Mesothelial cell of epicardium (in vitro differentiated cells): ENCODE data around the gene RBM6. TPM values are rescaled to one million over a fixed set of nuclear protein-coding genes. Genes with fewer than 3 reads are reported as not detected.
"Not testable (repeated sequence)": the region's sequence is repeated elsewhere in the genome, so short reads cannot be mapped to it uniquely, and the experiment has no call there.

Experiments
- DNase-seq, 2 experiments: peaks; one replicate each; pipeline ENCODE4 v3.0.0; 2021; ENCODE audit warnings: low spot score in 2 of 2; ENCODE audit not compliant: unreplicated experiment in 2 of 2
- H3K27ac Mint-ChIP-seq: 2 replicates; pipeline ENCODE4 v1.8.0; 2021; ENCODE audit warnings: mixed read lengths
- H3K27me3 Mint-ChIP-seq: 2 replicates; pipeline ENCODE4 v1.8.0; 2021; ENCODE audit warnings: low read depth, mixed read lengths
- H3K36me3 Mint-ChIP-seq: 2 replicates; pipeline ENCODE4 v1.8.0; 2021; ENCODE audit warnings: mixed read lengths
- H3K4me1 Mint-ChIP-seq: 2 replicates; pipeline ENCODE4 v1.8.0; 2021; ENCODE audit warnings: mixed read lengths
- H3K4me3 Mint-ChIP-seq: 2 replicates; pipeline ENCODE4 v1.8.0; 2021; ENCODE audit warnings: mild to moderate bottlenecking, moderate library complexity, mixed read lengths
- H3K9me3 Mint-ChIP-seq: 2 replicates; pipeline ENCODE4 v1.8.0; 2021; ENCODE audit warnings: mixed read lengths
- CTCF ChIP-seq: fragments of 200-600 bp; sonication (generic); IDR thresholded peaks from one replicate; pipeline ENCODE4 v1.5.0; 2021; ENCODE audit warnings: antibody characterized with exemption; ENCODE audit not compliant: unreplicated experiment
- total RNA-seq: library from RNA; stranded (reverse); gene quantifications from 3 replicates; pipeline ENCODE4 v1.2.1, GENCODE V29; 2021

The RBM6 gene
- total RNA-seq, 1 donor from 2014 or later: 162 TPM

GRCh38 chr3:50015918-50016317 is 76.0 kb downstream of the RBM6 start:
- no peaks in the 10 kb centered on the region for H3K4me1 Mint-ChIP-seq
- H3K27ac Mint-ChIP-seq: no peak overlapping the region
- DNase-seq: no peak

DNA sequence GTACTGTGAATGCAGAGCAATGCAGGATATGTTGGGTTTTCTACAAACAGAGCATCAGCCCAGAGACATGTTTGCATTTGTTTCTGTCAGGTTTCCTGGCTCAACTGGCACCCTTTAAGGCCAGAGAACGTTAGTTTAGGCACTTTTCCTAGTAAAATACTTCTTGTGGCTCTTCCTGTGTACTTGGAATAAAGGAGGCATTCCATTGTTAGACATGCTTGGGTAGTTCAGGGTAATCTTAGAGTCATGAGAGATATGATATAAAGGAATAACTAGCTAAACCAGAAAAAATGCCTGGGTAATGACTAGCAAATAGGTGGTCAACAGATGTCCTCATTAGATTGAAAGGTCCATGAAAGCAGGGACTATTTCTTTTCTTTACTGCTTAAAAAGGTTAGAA is 88.4 kb downstream of the RBM6 start:
- no peaks in the 10 kb centered on the region for H3K27me3 Mint-ChIP-seq
- H3K4me1 Mint-ChIP-seq: no peaks in the 10 kb centered on the region
- peaks cover 17% of the 10 kb centered on the region for H3K9me3 Mint-ChIP-seq
- H3K27ac Mint-ChIP-seq: no peak overlapping the region
- no peak for DNase-seq
- no peak overlapping the region for H3K4me3 Mint-ChIP-seq
- H3K36me3 Mint-ChIP-seq: peaks cover 32% of the 10 kb centered on the region
- no peak for TF ChIP-seq CTCF

More at GRCh38 chr3:50015918-50016317, 76.0 kb downstream of the RBM6 start:
- Mint-ChIP-seq H3K36me3 (peaks cover 29% of the 10 kb centered on the region), H3K4me3 (no peak overlapping the region), H3K27me3 (no peaks in the 10 kb centered on the region), H3K9me3 (peaks cover 20% of the 10 kb centered on the region)
- TF ChIP-seq CTCF: no peak

DNA sequence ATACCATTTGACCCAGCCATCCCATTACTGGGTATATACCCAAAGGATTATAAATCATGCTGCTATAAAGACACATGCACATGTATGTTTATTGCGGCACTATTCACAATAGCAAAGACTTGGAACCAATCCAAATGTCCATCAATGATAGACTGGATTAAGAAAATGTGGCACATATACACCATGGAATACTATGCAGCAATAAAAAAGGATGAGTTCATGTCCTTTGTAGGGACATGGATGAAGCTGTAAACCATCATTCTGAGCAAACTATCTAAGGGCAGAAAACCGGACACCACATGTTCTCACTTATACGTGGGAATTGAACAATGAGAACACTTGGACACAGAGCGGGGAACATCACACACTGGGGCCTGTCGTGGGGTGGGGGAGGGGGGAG is 91.3 kb downstream of the RBM6 start:
- DNase-seq, H3K27me3 Mint-ChIP-seq, H3K27ac Mint-ChIP-seq, H3K4me3 Mint-ChIP-seq, H3K4me1 Mint-ChIP-seq: not testable (repeated sequence)
- Mint-ChIP-seq H3K9me3 (peaks cover 17% of the 10 kb centered on the region), H3K36me3 (peaks cover 25% of the 10 kb centered on the region)

- Mint-ChIP-seq H3K4me3 (no peak overlapping the region), H3K27me3 (no peaks in the 10 kb centered on the region), H3K4me1 (peaks cover 9% of the 10 kb centered on the region), H3K9me3 (no peaks in the 10 kb centered on the region), H3K36me3 (peaks cover 17% of the 10 kb centered on the region), H3K27ac (no peak overlapping the region)
- DNase-seq: no peak
- no peak for TF ChIP-seq CTCF
Observed at GRCh38 chr3:50044976-50045375, 105.0 kb downstream of the RBM6 start.

- no peak for DNase-seq
- Mint-ChIP-seq H3K36me3 (peaks cover 23% of the 10 kb centered on the region), H3K9me3 (no peaks in the 10 kb centered on the region), H3K27ac (no peak overlapping the region), H3K4me1 (peaks cover 5% of the 10 kb centered on the region), H3K27me3 (no peaks in the 10 kb centered on the region), H3K4me3 (no peak overlapping the region)
- no peak for TF ChIP-seq CTCF
Observed at GRCh38 chr3:50047426-50047825, 107.5 kb downstream of the RBM6 start.

- Mint-ChIP-seq H3K27me3 (no peaks in the 10 kb centered on the region), H3K9me3 (no peaks in the 10 kb centered on the region), H3K27ac (peak overlapping the region; percentile 2), H3K4me3 (no peak overlapping the region), H3K4me1 (peaks cover 5% of the 10 kb centered on the region), H3K36me3 (peaks cover 34% of the 10 kb centered on the region)
- no peak for DNase-seq
- no peak for TF ChIP-seq CTCF
Observed at GRCh38 chr3:50050361-50050760, 110.4 kb downstream of the RBM6 start.
